MCF 10A (cell line): ENCODE measurements around the gene CDADC1. TPM values are rescaled to one million over a fixed set of nuclear protein-coding genes. Genes with fewer than 3 reads are reported as not detected.

ENCODE experiments used
- BruUV-seq: library from RNA; stranded (reverse); fragments of 400-500 nt; replicated peaks from 2 replicates; lab custom pipeline; 2021; lab: Mats Ljungman, UMichigan
- CTCF ChIA-PET: fragments of 300-600 bp; sonication (Branson Sonifier 250); formaldehyde crosslinking; extraction: SDS; loops from one replicate; lab custom pipeline; 2021; ENCODE audit warnings: antibody characterized with exemption, inconsistent platforms; lab: Yijun Ruan, JAX
- POLR2A ChIA-PET: fragments of 300-600, 350-650 bp; sonication (Branson Sonifier 250); formaldehyde crosslinking; extraction: SDS; loops from one replicate; lab custom pipeline; 2020; ENCODE audit warnings: antibody characterized with exemption, inconsistent platforms; lab: Yijun Ruan, JAX
- DNase-seq: peaks from one replicate; pipeline ENCODE4 v3.0.0-alpha.2; 2018; ENCODE audit not compliant: unreplicated experiment
- H3K27ac Mint-ChIP-seq: one replicate; pipeline ENCODE4 v1.8.0; 2022; ENCODE audit warnings: mild to moderate bottlenecking, low read depth, mixed read lengths; ENCODE audit not compliant: unreplicated experiment
- H3K27me3 Mint-ChIP-seq: one replicate; pipeline ENCODE4 v1.8.0; 2022; ENCODE audit warnings: mixed read lengths; ENCODE audit not compliant: insufficient read depth, unreplicated experiment
- H3K36me3 Mint-ChIP-seq: one replicate; pipeline ENCODE4 v1.8.0; 2022; ENCODE audit warnings: mild to moderate bottlenecking, moderate library complexity, mixed read lengths; ENCODE audit not compliant: insufficient read depth, unreplicated experiment
- H3K4me1 Mint-ChIP-seq: one replicate; pipeline ENCODE4 v1.8.0; 2022; ENCODE audit warnings: mixed read lengths; ENCODE audit not compliant: insufficient read depth, unreplicated experiment
- H3K4me3 Mint-ChIP-seq: one replicate; pipeline ENCODE4 v1.8.0; 2022; ENCODE audit warnings: mild to moderate bottlenecking, moderate library complexity, mixed read lengths; ENCODE audit not compliant: unreplicated experiment
- H3K9me3 Mint-ChIP-seq: one replicate; pipeline ENCODE4 v1.8.0; 2022; ENCODE audit warnings: mixed read lengths; ENCODE audit not compliant: unreplicated experiment
- CTCF ChIP-seq: fragments of 200-600 bp; IDR thresholded peaks from one replicate; pipeline ENCODE4 v1.8.0; 2022; ENCODE audit warnings: antibody characterized with exemption, mild to moderate bottlenecking; ENCODE audit not compliant: unreplicated experiment
- intact Hi-C: fragments of 100-400 bp; cut with micrococcal nuclease; formaldehyde crosslinking; loops from 2 replicates; pipeline ENCODE4 v1.14.1; 2022
- total RNA-seq: library from RNA; stranded (reverse); gene quantifications from 2 replicates; pipeline ENCODE4 v1.2.3, GENCODE V29; 2022

Gene CDADC1
- total RNA-seq, 1 experiment from 2014 or later = 9.4 TPM

GRCh38 chr13:49296659-49297058 is 48.9 kb downstream of the CDADC1 start:
- TF ChIP-seq CTCF = no peak
- H3K4me1 Mint-ChIP-seq = peaks cover 12% of the 10 kb centered on the region
- H3K9me3 Mint-ChIP-seq = no peaks in the 10 kb centered on the region
- intact Hi-C loops = no loop called here
- DNase-seq = no peak
- H3K27me3 Mint-ChIP-seq = no peaks in the 10 kb centered on the region
- ChIA-PET POLR2A (interaction anchor here (0.6 to 1.7 kb wide), 2 partner anchors 50 to 310 kb away, joined by 3 to 4 read pairs; no protein-coding TSS in a partner anchor), CTCF (interaction anchor here (0.7 to 1.1 kb wide), 2 partner anchors 15 to 310 kb away, joined by 4 read pairs; no protein-coding TSS in a partner anchor)
- H3K27ac Mint-ChIP-seq = no peak overlapping the region
- H3K36me3 Mint-ChIP-seq = peaks cover 6% of the 10 kb centered on the region
- no TSS peak for BruUV-seq
- H3K4me3 Mint-ChIP-seq = no peak overlapping the region

DNA sequence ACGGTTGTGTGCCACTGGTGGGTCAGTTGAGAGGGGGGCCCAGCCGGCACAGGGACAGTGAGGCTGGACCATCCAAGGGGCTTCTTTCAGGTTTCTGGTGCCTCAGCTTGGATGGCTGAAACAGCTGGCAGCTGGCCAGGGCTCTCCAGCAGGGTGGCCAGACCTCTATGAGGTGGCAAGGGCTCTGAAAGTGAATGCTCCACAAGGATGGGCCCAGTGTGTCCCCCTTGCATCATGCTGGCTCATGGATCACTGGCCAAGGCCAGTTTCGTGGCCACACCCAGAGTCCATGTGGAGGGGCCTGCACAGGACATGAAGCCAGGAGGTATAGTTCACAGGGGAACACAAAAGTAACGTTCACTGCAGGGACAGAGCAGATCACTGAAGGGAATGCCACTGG is 49.6 kb downstream of the CDADC1 start:
- H3K36me3 Mint-ChIP-seq = peaks cover 6% of the 10 kb centered on the region
- ChIA-PET CTCF (interaction anchor here (1.1 kb wide), 1 partner anchor 15 kb away, joined by 4 read pairs; no protein-coding TSS in a partner anchor), POLR2A (interaction anchor here (1.7 kb wide), 1 partner anchor 310 kb away, joined by 4 read pairs; no protein-coding TSS in a partner anchor)
- H3K27ac Mint-ChIP-seq = no peak overlapping the region
- no peak for TF ChIP-seq CTCF
- H3K4me3 Mint-ChIP-seq = no peak overlapping the region
- intact Hi-C loops = no loop called here
- H3K9me3 Mint-ChIP-seq = no peaks in the 10 kb centered on the region
- DNase-seq = no peak
- no TSS peak for BruUV-seq
- H3K27me3 Mint-ChIP-seq = no peaks in the 10 kb centered on the region
- H3K4me1 Mint-ChIP-seq = peaks cover 12% of the 10 kb centered on the region

DNA sequence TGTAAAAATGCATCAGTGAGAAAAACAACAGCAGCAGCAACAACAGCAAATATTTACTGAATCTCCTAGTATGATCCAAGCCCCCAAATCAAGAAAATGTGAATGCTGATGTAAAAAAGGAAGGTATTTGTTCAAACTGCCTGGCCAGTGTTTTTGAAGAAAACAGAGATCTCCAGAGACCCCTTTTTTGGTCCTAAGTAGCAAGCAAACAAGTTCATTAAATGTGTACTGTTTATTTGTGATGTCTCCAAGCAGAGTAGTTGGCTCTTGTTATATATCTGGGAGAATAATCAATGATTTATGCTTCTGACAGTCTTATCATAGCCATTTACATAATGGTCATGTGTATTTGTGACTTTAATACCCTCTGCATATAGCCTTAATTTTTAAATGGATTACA is 50.7 kb downstream of the CDADC1 start:
- no peak for TF ChIP-seq CTCF
- POLR2A ChIA-PET = no interaction called here
- no peak overlapping the region for H3K4me3 Mint-ChIP-seq
- no peak overlapping the region for H3K27ac Mint-ChIP-seq
- H3K36me3 Mint-ChIP-seq = peaks cover 6% of the 10 kb centered on the region
- intact Hi-C loops = no loop called here
- no peaks in the 10 kb centered on the region for H3K27me3 Mint-ChIP-seq
- no TSS peak for BruUV-seq
- no peaks in the 10 kb centered on the region for H3K9me3 Mint-ChIP-seq
- DNase-seq = no peak
- peaks cover 21% of the 10 kb centered on the region for H3K4me1 Mint-ChIP-seq
- CTCF ChIA-PET = interaction anchor here (0.5 to 3.8 kb wide), 4 partner anchors 13 to 523 kb away, joined by 3 to 35 read pairs (median 3); no protein-coding TSS in a partner anchor

GRCh38 chr13:49298903-49299605 is 51.3 kb downstream of the CDADC1 start:
- H3K4me1 Mint-ChIP-seq = peaks cover 23% of the 10 kb centered on the region
- intact Hi-C loops = no loop called here
- no peaks in the 10 kb centered on the region for H3K27me3 Mint-ChIP-seq
- no peak overlapping the region for H3K27ac Mint-ChIP-seq
- DNase-seq = no peak
- H3K9me3 Mint-ChIP-seq = no peaks in the 10 kb centered on the region
- POLR2A ChIA-PET = interaction anchor here (0.6 to 1.7 kb wide), 3 partner anchors 138 to 313 kb away, joined by 3 to 4 read pairs (median 4); no protein-coding TSS in a partner anchor
- CTCF ChIA-PET = interaction anchor here (0.7 to 3.8 kb wide), 4 partner anchors 8 to 309 kb away, joined by 3 to 35 read pairs (median 3); no protein-coding TSS in a partner anchor
- no TSS peak for BruUV-seq
- no peak for TF ChIP-seq CTCF
- peaks cover 6% of the 10 kb centered on the region for H3K36me3 Mint-ChIP-seq
- no peak overlapping the region for H3K4me3 Mint-ChIP-seq
